HepG2 (cell line): ENCODE results near the gene SLC35A3. TPM values are rescaled to one million over a fixed set of nuclear protein-coding genes. Genes with fewer than 3 reads are reported as not detected.

Source experiments
- ATAC-seq: fragments of 200-7000 bp; cut with Tn5 transposase; 3 replicates; pipeline ENCODE4 v1.9.1; 2020; ENCODE audit warnings: mild to moderate bottlenecking, moderate library complexity
- BruUV-seq: library from RNA; stranded (reverse); fragments of 400-500 nt; replicated peaks from 2 replicates; lab custom pipeline; 2021; lab: Mats Ljungman, UMichigan
- CTCF ChIA-PET: fragments of 300-600 bp; formaldehyde crosslinking; extraction: SDS; loops from one replicate; lab custom pipeline; 2021; ENCODE audit warnings: low total read pairs, inconsistent platforms, low intra/inter-chr PET ratio; lab: Yijun Ruan, JAX
- POLR2A ChIA-PET: fragments of 350-600 bp; sonication (Branson Sonifier 250); formaldehyde crosslinking; loops from one replicate; lab custom pipeline; 2020; ENCODE audit warnings: antibody characterized with exemption, inconsistent platforms; lab: Yijun Ruan, JAX
- DNase-seq: peaks from one replicate; pipeline ENCODE4 v3.0.0-alpha.2; 2015; ENCODE audit warnings: low spot score
- FAIRE-seq: peaks from 3 replicates; lab custom pipeline; 2011; peaks lifted over from hg19 to GRCh38; lab: Jason Lieb, UNC
- H2AFZ ChIP-seq: one replicate; pipeline ENCODE4 v1.6.1; 2011; ENCODE audit warnings: low read length, inconsistent platforms
- H3K27ac ChIP-seq: fragments of 300-600 bp; 3 replicates; pipeline ENCODE4 v1.8.0; 2011; ENCODE audit warnings: mixed run types, mild to moderate bottlenecking, mixed read lengths, low read length, inconsistent platforms; ENCODE audit not compliant: insufficient read depth; ENCODE audit errors: extremely low read length
- H3K27me3 ChIP-seq, 2 experiments: fragments of 200-600 bp in 1 of 2; 2 replicates in 1 of 2; 3 replicates in 1 of 2; pipeline versions ENCODE4 v1.6.0 to v1.8.0; 2011; ENCODE audit warnings: low read length in 2 of 2, mild to moderate bottlenecking in 2 of 2, moderate library complexity in 2 of 2, inconsistent platforms in 1 of 2; ENCODE audit not compliant: insufficient read depth in 2 of 2, control insufficient read depth in 1 of 2
- H3K36me3 ChIP-seq, 2 experiments: fragments of 200-600 bp in 1 of 2; replicated peaks in 1 of 2; 2 replicates in 1 of 2; 3 replicates in 1 of 2; pipeline versions ENCODE4 v1.5.1 to v1.8.0; 2011; ENCODE audit warnings: low read length in 2 of 2, inconsistent platforms in 1 of 2; ENCODE audit not compliant: insufficient read depth in 2 of 2, control insufficient read depth in 1 of 2
- H3K4me1 ChIP-seq: 2 replicates; pipeline ENCODE4 v1.5.1; 2012; ENCODE audit warnings: low read length, inconsistent platforms; ENCODE audit not compliant: insufficient read depth
- H3K4me2 ChIP-seq: 2 replicates; pipeline ENCODE4 v1.6.0; 2011; ENCODE audit warnings: low read depth, low read length, inconsistent platforms
- H3K4me3 ChIP-seq, 3 experiments: fragments of 200-600 bp in 1 of 3; sonication (generic), shearing (Covaris generic) in 1 of 3; replicated peaks in 1 of 3; 2 replicates each; pipeline ENCODE4 v1.5.1; 2011 to 2016; ENCODE audit warnings: low read length in 3 of 3, inconsistent platforms in 2 of 3, low read depth in 2 of 3, mild to moderate bottlenecking in 2 of 3, control low read depth in 1 of 3, mixed read lengths in 1 of 3; ENCODE audit not compliant: insufficient read depth in 1 of 3
- H3K79me2 ChIP-seq: one replicate; pipeline ENCODE4 v1.6.1; 2011; ENCODE audit warnings: low read length, inconsistent platforms; ENCODE audit not compliant: insufficient read depth
- H3K9ac ChIP-seq: 2 replicates; pipeline ENCODE4 v1.6.0; 2011; ENCODE audit warnings: mild to moderate bottlenecking, low read depth, low read length, inconsistent platforms; ENCODE audit not compliant: insufficient read depth
- H3K9me3 ChIP-seq: 2 replicates; pipeline ENCODE4 v1.5.1; 2012; ENCODE audit warnings: mild to moderate bottlenecking, low read length
- H4K20me1 ChIP-seq: 2 replicates; pipeline ENCODE4 v1.6.0; 2011; ENCODE audit warnings: inconsistent platforms, mild to moderate bottlenecking, low read length, moderate library complexity; ENCODE audit not compliant: insufficient read depth
- ASH2L ChIP-seq: fragments of 300-600, 200-600 bp; sonication (generic); IDR thresholded peaks from 2 replicates; pipeline ENCODE4 v1.7.0; 2017; ENCODE audit warnings: low read depth, mild to moderate bottlenecking, moderate library complexity, mixed read lengths, low read length; ENCODE audit not compliant: insufficient read length
- FLYWCH1 ChIP-seq: sonication (generic); formaldehyde crosslinking; IDR thresholded peaks from 2 replicates; pipeline ENCODE4 v1.8.1; 2023; ENCODE audit warnings: mild to moderate bottlenecking, missing genetic modification reagents
- HNF4G ChIP-seq, 2 experiments: sonication (generic) in 1 of 2; formaldehyde crosslinking in 1 of 2; IDR thresholded peaks; 2 replicates each; pipeline versions ENCODE4 v1.4.0 to v1.6.1; 2011 to 2020; ENCODE audit warnings: borderline replicate concordance in 2 of 2, low read depth in 2 of 2, mild to moderate bottlenecking in 2 of 2, low read length in 1 of 2, missing genetic modification reagents in 1 of 2, moderate library complexity in 1 of 2
- MIXL1 ChIP-seq: IDR thresholded peaks from 2 replicates; pipeline ENCODE4 v1.6.1; 2016
- PCBP2 ChIP-seq: fragments of 200-400 bp; formaldehyde crosslinking; optimal IDR thresholded peaks from 2 replicates; pipeline ENCODE3; 2018; ENCODE audit warnings: low read length, low read depth; ENCODE audit not compliant: poor library complexity, severe bottlenecking
- SNAPC5 ChIP-seq: sonication (generic); formaldehyde crosslinking; IDR thresholded peaks from 2 replicates; pipeline ENCODE4 v1.8.1; 2023; ENCODE audit warnings: mild to moderate bottlenecking, missing genetic modification reagents, borderline replicate concordance
- ZBTB20 ChIP-seq: sonication (generic); formaldehyde crosslinking; IDR thresholded peaks from 2 replicates; pipeline ENCODE4 v1.8.1; 2023; ENCODE audit warnings: missing genetic modification reagents, low read depth, mild to moderate bottlenecking, borderline replicate concordance
- ZBTB42 ChIP-seq: sonication (generic); formaldehyde crosslinking; IDR thresholded peaks from 2 replicates; pipeline ENCODE4 v1.5.0; 2020; ENCODE audit warnings: mild to moderate bottlenecking, missing genetic modification reagents
- ZBTB7A ChIP-seq: sonication (generic); formaldehyde crosslinking; IDR thresholded peaks from 2 replicates; pipeline ENCODE4 v1.8.0; 2022; ENCODE audit warnings: mild to moderate bottlenecking, missing genetic modification reagents
- ZFAT ChIP-seq: sonication (generic); formaldehyde crosslinking; conservative IDR thresholded peaks from 2 replicates; pipeline ENCODE4 v1.8.1; 2023; ENCODE audit warnings: missing genetic modification reagents, inconsistent platforms
- ZNF274 ChIP-seq: sonication (generic); formaldehyde crosslinking; IDR thresholded peaks from 2 replicates; pipeline ENCODE4 v1.5.1; 2020; ENCODE audit warnings: mild to moderate bottlenecking, missing genetic modification reagents
- WGBS: methylation state at CpG from one replicate; pipeline ENCODE4 v1.1.6; 2017; ENCODE audit warnings: low lambda C conversion rate; 5-methylcytosine and 5-hydroxymethylcytosine counted together
- in situ Hi-C: cut with HindIII; loops from 2 replicates; pipeline ENCODE4 v1.10.0; 2017; ENCODE audit warnings: low pct_unique_long_range_greater_than_20kb; ENCODE audit not compliant: extremely low pct_ligation_motif_present
- intact Hi-C: fragments of 100-400 bp; cut with micrococcal nuclease; formaldehyde crosslinking; loops from one replicate; pipeline ENCODE4 v1.10.0; 2022; ENCODE audit not compliant: unreplicated experiment
- polyA plus RNA-seq, 8 experiments: library from polyadenylated mRNA; depleted of rRNA in 3 of 8; stranded (reverse) in 7 of 8; unstranded in 1 of 8; fragments of >200 nt; fragmentation: Illumina TruSeq in 4 of 8; extraction: Trizol in 4 of 8; gene quantifications; 2 replicates each; pipeline versions ENCODE4 v1.2.1 to v1.2.3, GENCODE V29; 2011 to 2016; ENCODE audit warnings: low read depth in 4 of 8, missing spikeins in 1 of 8, mixed read lengths in 1 of 8; ENCODE audit not compliant: insufficient read depth in 1 of 8
- total RNA-seq, 5 experiments: library from RNA; depleted of rRNA; stranded (reverse); fragments of >200 nt; fragmentation: Illumina TruSeq; extraction: Trizol; gene quantifications; 2 replicates each; pipeline ENCODE4 v1.2.3, GENCODE V29; 2016; ENCODE audit warnings: low read depth in 1 of 5
- TF ChIP-seq, protein P1 (sequence below): sonication (generic); formaldehyde crosslinking; IDR thresholded peaks from 2 replicates; pipeline ENCODE4 v1.8.1; 2022; ENCODE audit warnings: mild to moderate bottlenecking, missing genetic modification reagents
- TF ChIP-seq, protein P2 (sequence below): sonication (generic); formaldehyde crosslinking; IDR thresholded peaks from 2 replicates; pipeline ENCODE4 v1.4.0; 2020; ENCODE audit warnings: missing genetic modification reagents
- TF ChIP-seq, protein P3 (sequence below): IDR thresholded peaks from 2 replicates; pipeline ENCODE4 v1.6.1; 2016; ENCODE audit warnings: control low read depth

The SLC35A3 gene
- total and polyA plus RNA-seq, 2 of the 13 experiments (the other 11 are each of a cell fraction or from before 2014, with no cell fraction given) = 11.2 to 24.9 TPM

GRCh38 chr1:100076319-100076718 is 106.5 kb downstream of the SLC35A3 start:
- in situ Hi-C loops = no loop called here
- CTCF ChIA-PET = no interaction called here

GRCh38 chr1:100076744-100077143 is 106.9 kb downstream of the SLC35A3 start:
- no TSS peak for BruUV-seq
- ATAC-seq (no peak), FAIRE-seq (no peak), DNase-seq (no peak)
- ChIA-PET POLR2A (no interaction called here), CTCF (no interaction called here)
- no peaks in the 10 kb centered on the region for H3K27me3 ChIP-seq
- H3K9me3 ChIP-seq = no peaks in the 10 kb centered on the region
- H3K79me2 ChIP-seq = peaks cover 2% of the 10 kb centered on the region
- H3K4me2 ChIP-seq = no peak overlapping the region
- in situ Hi-C loops (no loop called here), intact Hi-C loops (no loop called here)
- no peak overlapping the region for H3K27ac ChIP-seq
- H3K36me3 ChIP-seq = peaks cover 14 to 74% of the 10 kb centered on the region in 2 experiments
- no peaks in the 10 kb centered on the region for H4K20me1 ChIP-seq
- H3K9ac ChIP-seq = no peak overlapping the region
- H2AFZ ChIP-seq = no peak overlapping the region
- H3K4me1 ChIP-seq = no peaks in the 10 kb centered on the region
- no peak overlapping the region for H3K4me3 ChIP-seq
- TF ChIP-seq HNF4G (IDR thresholded peaks at IDR 0.05; ENCODE audit: borderline replicate concordance, low read depth, low read length) (no peak), HNF4G (CRISPR knock-in tag; IDR thresholded peaks at IDR 0.05; ENCODE audit: borderline replicate concordance, low read depth) (no peak), SNAPC5 (CRISPR knock-in tag) (no peak), PCBP2 (no peak), ZBTB42 (no peak), ASH2L (no peak), FLYWCH1 (CRISPR knock-in tag) (no peak), ZBTB7A (no peak), MIXL1 (CRISPR knock-in tag) (no peak), ZNF274 (CRISPR knock-in tag) (no peak), ZBTB20 (no peak), ZFAT (CRISPR knock-in tag) (no peak)
- TF ChIP-seq, protein P1, sequence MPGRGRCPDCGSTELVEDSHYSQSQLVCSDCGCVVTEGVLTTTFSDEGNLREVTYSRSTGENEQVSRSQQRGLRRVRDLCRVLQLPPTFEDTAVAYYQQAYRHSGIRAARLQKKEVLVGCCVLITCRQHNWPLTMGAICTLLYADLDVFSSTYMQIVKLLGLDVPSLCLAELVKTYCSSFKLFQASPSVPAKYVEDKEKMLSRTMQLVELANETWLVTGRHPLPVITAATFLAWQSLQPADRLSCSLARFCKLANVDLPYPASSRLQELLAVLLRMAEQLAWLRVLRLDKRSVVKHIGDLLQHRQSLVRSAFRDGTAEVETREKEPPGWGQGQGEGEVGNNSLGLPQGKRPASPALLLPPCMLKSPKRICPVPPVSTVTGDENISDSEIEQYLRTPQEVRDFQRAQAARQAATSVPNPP (CRISPR knock-in tag) = no peak
- TF ChIP-seq, protein P2, sequence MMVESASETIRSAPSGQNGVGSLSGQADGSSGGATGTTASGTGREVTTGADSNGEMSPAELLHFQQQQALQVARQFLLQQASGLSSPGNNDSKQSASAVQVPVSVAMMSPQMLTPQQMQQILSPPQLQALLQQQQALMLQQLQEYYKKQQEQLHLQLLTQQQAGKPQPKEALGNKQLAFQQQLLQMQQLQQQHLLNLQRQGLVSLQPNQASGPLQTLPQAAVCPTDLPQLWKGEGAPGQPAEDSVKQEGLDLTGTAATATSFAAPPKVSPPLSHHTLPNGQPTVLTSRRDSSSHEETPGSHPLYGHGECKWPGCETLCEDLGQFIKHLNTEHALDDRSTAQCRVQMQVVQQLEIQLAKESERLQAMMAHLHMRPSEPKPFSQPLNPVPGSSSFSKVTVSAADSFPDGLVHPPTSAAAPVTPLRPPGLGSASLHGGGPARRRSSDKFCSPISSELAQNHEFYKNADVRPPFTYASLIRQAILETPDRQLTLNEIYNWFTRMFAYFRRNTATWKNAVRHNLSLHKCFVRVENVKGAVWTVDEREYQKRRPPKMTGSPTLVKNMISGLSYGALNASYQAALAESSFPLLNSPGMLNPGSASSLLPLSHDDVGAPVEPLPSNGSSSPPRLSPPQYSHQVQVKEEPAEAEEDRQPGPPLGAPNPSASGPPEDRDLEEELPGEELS (CRISPR knock-in tag) = no peak

More at GRCh38 chr1:100076319-100076718, 106.5 kb downstream of the SLC35A3 start:
- WGBS = 97% methylated on average over 2 of the region's 2 CpGs
- Histone ChIP-seq H3K4me1 (no peaks in the 10 kb centered on the region), H3K27me3 (no peaks in the 10 kb centered on the region), H3K9ac (no peak overlapping the region), H3K27ac (no peak overlapping the region), H3K4me3 (no peak overlapping the region), H3K9me3 (no peaks in the 10 kb centered on the region), H3K36me3 (peaks cover 16 to 74% of the 10 kb centered on the region in 2 experiments), H3K4me2 (no peak overlapping the region), H3K79me2 (peaks cover 2% of the 10 kb centered on the region), H2AFZ (no peak overlapping the region), H4K20me1 (no peaks in the 10 kb centered on the region)
- POLR2A ChIA-PET = no interaction called here
- intact Hi-C loops = no loop called here
- no peak for DNase-seq
- no peak for FAIRE-seq
- TF ChIP-seq, protein P3, sequence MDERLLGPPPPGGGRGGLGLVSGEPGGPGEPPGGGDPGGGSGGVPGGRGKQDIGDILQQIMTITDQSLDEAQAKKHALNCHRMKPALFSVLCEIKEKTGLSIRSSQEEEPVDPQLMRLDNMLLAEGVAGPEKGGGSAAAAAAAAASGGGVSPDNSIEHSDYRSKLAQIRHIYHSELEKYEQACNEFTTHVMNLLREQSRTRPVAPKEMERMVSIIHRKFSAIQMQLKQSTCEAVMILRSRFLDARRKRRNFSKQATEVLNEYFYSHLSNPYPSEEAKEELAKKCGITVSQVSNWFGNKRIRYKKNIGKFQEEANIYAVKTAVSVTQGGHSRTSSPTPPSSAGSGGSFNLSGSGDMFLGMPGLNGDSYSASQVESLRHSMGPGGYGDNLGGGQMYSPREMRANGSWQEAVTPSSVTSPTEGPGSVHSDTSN (CRISPR knock-in tag) = no peak
- no peak for ATAC-seq
- TSS peak; percentile 9 for BruUV-seq
